Gastroesophageal sphincter (tissue), 4 donors: Measurements from ENCODE around the gene NME8. TPM values are rescaled to one million over a fixed set of nuclear protein-coding genes. Genes with fewer than 3 reads are reported as not detected.

Source experiments
- ATAC-seq: fragments of 150-250 bp; one replicate; pipeline ENCODE4 v1.9.1; 2016; ENCODE audit warnings: mild to moderate bottlenecking, moderate library complexity
- H3K27ac ChIP-seq, 4 donors: fragments of 200-600 bp; sonication (generic) in 3 of 4; 1 replicate in 3 of 4; 2 replicates in 1 of 4; pipeline ENCODE4 v1.5.1; 2016 to 2019
- H3K27me3 ChIP-seq: fragments of 200-600 bp; sonication (generic); one replicate; pipeline ENCODE4 v1.5.1; 2019
- H3K36me3 ChIP-seq, 2 donors: fragments of 200-600 bp; sonication (generic); one replicate each; pipeline ENCODE4 v1.5.1; 2019; ENCODE audit warnings: control low read depth in 1 of 2
- H3K4me1 ChIP-seq, 3 donors: fragments of 200-600 bp; sonication (generic); 1 replicate in 2 of 3; 2 replicates in 1 of 3; pipeline ENCODE4 v1.5.1; 2016 to 2019; ENCODE audit warnings: control low read depth in 2 of 3
- H3K4me3 ChIP-seq, 2 donors: fragments of 200-600 bp; sonication (generic); one replicate each; pipeline ENCODE4 v1.5.1; 2019; ENCODE audit warnings: mild to moderate bottlenecking in 1 of 2, moderate library complexity in 1 of 2
- H3K9me3 ChIP-seq, 3 donors: fragments of 200-600 bp; sonication (generic); one replicate each; pipeline ENCODE4 v1.5.1; 2017 to 2019; ENCODE audit warnings: control low read depth in 2 of 3
- CTCF ChIP-seq, 4 experiments: fragments of 200-600 bp in 2 of 4; fragments of 450-650 bp in 2 of 4; sonication (generic) in 1 of 4; IDR thresholded peaks; one replicate each; pipeline ENCODE4 v1.5.1; 2017 to 2019; ENCODE audit warnings: antibody characterized with exemption in 4 of 4, mild to moderate bottlenecking in 2 of 4, moderate library complexity in 2 of 4
- EP300 ChIP-seq: sonication (generic); formaldehyde crosslinking; IDR thresholded peaks from one replicate; pipeline ENCODE4 v1.6.1; 2017; ENCODE audit warnings: antibody characterized with exemption, mild to moderate bottlenecking
- POLR2A ChIP-seq, 2 donors: fragments of 450-650 bp; IDR thresholded peaks; one replicate each; pipeline ENCODE4 v1.6.1; 2017; ENCODE audit warnings: antibody characterized with exemption in 2 of 2, mild to moderate bottlenecking in 2 of 2, moderate library complexity in 1 of 2
- POLR2AphosphoS5 ChIP-seq: sonication (generic); formaldehyde crosslinking; IDR thresholded peaks from one replicate; pipeline ENCODE4 v1.6.1; 2017; ENCODE audit warnings: antibody characterized with exemption
- WGBS, 2 donors: methylation state at CpG; one replicate each; pipeline ENCODE4 v1.1.5; 2018; ENCODE audit warnings: low coverage in 1 of 2; 5-methylcytosine and 5-hydroxymethylcytosine counted together
- total RNA-seq, 4 donors: library from RNA; depleted of rRNA; stranded (reverse); fragments of >200 nt; gene quantifications; one replicate each; pipeline ENCODE4 v1.1.0, GENCODE V29; 2016

The NME8 gene
- total RNA-seq, 4 donors from 2014 or later = 2.8 TPM; not detected in 3

DNA sequence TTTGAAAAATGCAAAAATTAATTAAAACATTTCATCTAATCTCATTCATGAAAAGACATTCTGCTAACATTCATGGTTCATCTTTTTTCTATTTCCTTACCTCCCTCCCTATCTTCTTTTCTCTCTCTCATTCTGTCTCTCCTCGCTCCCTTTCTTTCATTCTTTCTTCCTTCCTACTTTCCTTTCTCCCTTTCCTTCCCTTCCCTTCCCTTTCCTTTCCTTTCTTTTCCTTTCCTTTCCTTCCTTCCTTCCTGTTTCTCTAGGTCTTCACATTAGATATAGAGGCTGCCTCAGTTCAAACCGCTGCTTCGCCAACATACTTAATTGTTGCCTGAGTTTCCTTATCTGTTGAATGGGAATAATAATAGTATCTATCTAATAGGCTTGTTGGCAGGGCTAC is 46.3 kb downstream of the NME8 start:
- 74 to 100% methylated on average over 2 to 3 of the region's 3 CpGs for WGBS, 2 donors
- no peak overlapping the region for H3K4me3 ChIP-seq

GRCh38 chr7:37899712-37900247 is 51.4 kb downstream of the NME8 start:
- Histone ChIP-seq H3K27me3 (no peaks in the 10 kb centered on the region), H3K36me3 (no peaks in the 10 kb centered on the region), H3K4me1 (peaks cover 0 to 14% (median 0%) of the 10 kb centered on the region in 3 donors), H3K27ac (no peak overlapping the region), H3K9me3 (no peaks in the 10 kb centered on the region), H3K4me3 (no peak overlapping the region)
- no peak for TF ChIP-seq CTCF (IDR thresholded peaks at IDR 0.05)
- TF ChIP-seq POLR2A (IDR thresholded peaks at IDR 0.05) = no peak
- no peak for TF ChIP-seq POLR2AphosphoS5
- no peak for TF ChIP-seq EP300
- 57 to 77% methylated on average over 3 of the region's 3 CpGs for WGBS, 2 donors
- no peak for ATAC-seq

More for the DNA sequence above, 46.3 kb downstream of the NME8 start:
- no peak for TF ChIP-seq EP300
- TF ChIP-seq POLR2AphosphoS5 = no peak
- ATAC-seq = no peak
- Histone ChIP-seq H3K27me3 (no peaks in the 10 kb centered on the region), H3K27ac (no peak overlapping the region), H3K4me1 (no peaks in the 10 kb centered on the region), H3K9me3 (no peaks in the 10 kb centered on the region), H3K36me3 (no peaks in the 10 kb centered on the region)

DNA sequence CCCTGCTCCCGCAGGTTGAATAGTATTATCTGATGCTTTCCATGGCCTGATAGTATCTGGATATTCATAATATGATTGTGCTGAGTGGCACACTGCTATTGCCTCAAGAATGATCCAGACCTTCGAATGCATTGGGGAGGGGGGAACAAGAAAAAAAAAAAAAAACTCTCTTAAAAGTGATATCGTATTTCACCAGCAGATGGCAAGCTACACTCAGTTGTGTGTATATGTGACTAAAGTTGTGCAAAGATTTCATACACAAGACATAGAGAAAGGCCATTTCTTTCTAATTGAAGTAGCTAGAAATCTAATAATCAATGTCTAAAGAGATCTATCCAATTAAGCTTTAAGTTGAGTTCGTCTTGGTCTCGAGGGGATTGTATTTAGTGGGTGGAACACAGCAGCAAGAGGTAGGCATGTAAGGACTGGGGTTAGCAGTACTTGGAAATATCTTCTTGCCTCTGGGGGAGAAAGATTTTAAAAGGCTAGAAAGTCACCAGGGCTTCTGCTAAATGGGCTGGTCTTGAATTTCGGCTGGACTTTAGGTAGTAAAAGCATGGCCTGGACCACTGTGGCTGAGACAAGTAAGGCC is 52.9 kb downstream of the NME8 start:
- 12 to 16% methylated on average over 5 to 6 of the region's 6 CpGs for WGBS, 2 donors
- Histone ChIP-seq H3K4me3 (no peak overlapping the region), H3K36me3 (no peaks in the 10 kb centered on the region), H3K27me3 (no peaks in the 10 kb centered on the region), H3K9me3 (no peaks in the 10 kb centered on the region), H3K27ac (peak overlapping the region in 2 of 4 donors; percentile 28 to 30), H3K4me1 (peaks cover 0 to 14% (median 0%) of the 10 kb centered on the region in 3 donors)
- TF ChIP-seq POLR2AphosphoS5 (no peak), EP300 (no peak), CTCF (IDR thresholded peaks at IDR 0.05) (peak; percentile 19 to 67 (median 46))
- peak; percentile 41 for ATAC-seq

DNA sequence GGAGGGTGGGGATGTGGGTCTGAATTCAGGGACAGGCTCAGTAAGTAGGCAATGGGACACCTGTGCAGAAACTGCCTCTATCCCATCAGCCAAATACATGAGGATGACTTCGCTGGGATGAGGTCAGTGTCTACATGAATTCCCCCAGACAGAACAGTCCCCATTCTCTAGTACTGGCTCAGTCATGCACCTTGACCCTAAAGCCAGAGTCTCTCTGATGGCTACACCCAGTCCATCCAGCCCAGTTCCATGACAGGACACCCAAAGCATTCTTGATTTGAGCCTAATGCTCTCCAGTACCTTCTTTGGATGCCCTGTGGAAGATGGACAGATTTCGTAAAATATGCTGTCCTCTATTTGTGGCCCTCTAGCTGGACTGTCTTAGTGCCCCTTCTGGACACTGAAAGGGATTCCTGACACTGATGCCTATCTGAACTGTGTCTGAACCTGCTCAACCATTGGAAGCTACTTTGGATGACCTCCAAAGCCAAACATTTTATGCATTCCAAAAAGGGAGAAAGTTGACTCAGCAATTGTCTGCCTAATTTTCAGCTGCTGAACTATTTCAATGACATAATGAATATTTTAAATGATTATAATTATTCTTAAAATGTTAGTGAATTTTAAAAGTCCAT is 53.6 kb downstream of the NME8 start:
- TF ChIP-seq EP300 (no peak), POLR2AphosphoS5 (no peak), POLR2A (IDR thresholded peaks at IDR 0.05) (no peak), CTCF (IDR thresholded peaks at IDR 0.05) (no peak)
- no peak for ATAC-seq
- Histone ChIP-seq H3K4me1 (peaks cover 0 to 14% (median 0%) of the 10 kb centered on the region in 3 donors), H3K9me3 (no peaks in the 10 kb centered on the region), H3K27ac (peak overlapping the region in 2 of 4 donors; percentile 28 to 30), H3K4me3 (no peak overlapping the region), H3K36me3 (no peaks in the 10 kb centered on the region), H3K27me3 (no peaks in the 10 kb centered on the region)
- 60 to 100% methylated on average over 1 to 2 of the region's 2 CpGs for WGBS, 2 donors

DNA sequence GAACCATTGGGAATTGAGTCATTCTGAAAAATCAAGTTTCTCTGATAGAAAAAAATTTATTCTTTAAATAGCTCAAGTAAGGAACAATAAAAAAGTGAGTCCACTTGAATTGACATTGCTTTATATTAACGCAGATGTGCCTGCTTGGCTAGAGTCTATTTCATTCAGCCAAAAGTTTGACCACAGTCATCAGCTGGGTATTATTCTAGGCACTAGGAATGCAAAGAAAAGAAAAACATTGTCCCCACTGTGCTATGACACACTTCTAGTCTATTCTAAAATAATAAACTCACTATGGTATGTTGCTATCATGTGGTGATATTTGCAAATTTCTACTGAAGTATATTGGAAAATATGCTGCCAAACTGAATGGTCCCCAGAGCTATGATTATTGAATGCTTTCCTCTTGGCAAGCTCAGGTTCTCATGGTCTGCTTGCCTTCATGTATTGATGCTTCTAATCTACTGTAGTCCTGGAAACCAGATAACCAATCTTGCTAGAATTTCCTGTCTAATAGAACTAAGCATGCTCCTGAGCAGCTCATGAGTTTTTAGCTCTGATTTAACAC is 59.9 kb downstream of the NME8 start:
- no peaks in the 10 kb centered on the region for H3K9me3 ChIP-seq
- H3K27ac ChIP-seq = no peak overlapping the region
- no peak overlapping the region for H3K4me3 ChIP-seq
- no peaks in the 10 kb centered on the region for H3K4me1 ChIP-seq
- H3K27me3 ChIP-seq = no peaks in the 10 kb centered on the region
- no peaks in the 10 kb centered on the region for H3K36me3 ChIP-seq
- no peak for ATAC-seq
- WGBS, 2 donors = 75 to 100% methylated on average over 1 of the region's 1 CpG
- TF ChIP-seq EP300 (no peak), CTCF (IDR thresholded peaks at IDR 0.05) (no peak), POLR2A (IDR thresholded peaks at IDR 0.05) (no peak), POLR2AphosphoS5 (no peak)
